ENCODE results near the gene SEC22B.
"Not testable (repeated sequence)": the region's sequence is repeated elsewhere in the genome, so short reads cannot be mapped to it uniquely, and the experiment has no call there.

The SEC22B gene

DNA sequence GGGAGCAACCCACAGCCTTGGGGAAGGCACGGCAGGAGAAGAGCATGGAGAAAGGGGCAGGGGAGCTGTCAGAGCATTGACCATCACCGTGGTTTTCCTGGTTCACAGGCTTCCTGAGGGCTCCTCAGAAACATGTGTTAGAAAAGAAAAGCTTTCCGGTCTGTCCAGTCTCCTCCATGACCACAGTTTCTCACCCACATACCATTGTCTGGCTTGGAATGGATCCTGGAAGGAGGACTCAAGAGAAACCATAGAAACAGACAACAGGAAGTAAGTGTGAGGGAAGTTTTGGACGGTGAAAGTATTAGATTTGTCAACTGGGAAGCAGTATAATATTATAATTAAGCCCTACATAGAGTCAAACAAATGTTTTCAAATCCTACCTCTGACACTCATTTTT is 55.8 kb downstream of the SEC22B start:
- not testable (repeated sequence) for DNase-seq (ENCODE audit: insufficient read length, low spot score); FAIRE-seq

DNA sequence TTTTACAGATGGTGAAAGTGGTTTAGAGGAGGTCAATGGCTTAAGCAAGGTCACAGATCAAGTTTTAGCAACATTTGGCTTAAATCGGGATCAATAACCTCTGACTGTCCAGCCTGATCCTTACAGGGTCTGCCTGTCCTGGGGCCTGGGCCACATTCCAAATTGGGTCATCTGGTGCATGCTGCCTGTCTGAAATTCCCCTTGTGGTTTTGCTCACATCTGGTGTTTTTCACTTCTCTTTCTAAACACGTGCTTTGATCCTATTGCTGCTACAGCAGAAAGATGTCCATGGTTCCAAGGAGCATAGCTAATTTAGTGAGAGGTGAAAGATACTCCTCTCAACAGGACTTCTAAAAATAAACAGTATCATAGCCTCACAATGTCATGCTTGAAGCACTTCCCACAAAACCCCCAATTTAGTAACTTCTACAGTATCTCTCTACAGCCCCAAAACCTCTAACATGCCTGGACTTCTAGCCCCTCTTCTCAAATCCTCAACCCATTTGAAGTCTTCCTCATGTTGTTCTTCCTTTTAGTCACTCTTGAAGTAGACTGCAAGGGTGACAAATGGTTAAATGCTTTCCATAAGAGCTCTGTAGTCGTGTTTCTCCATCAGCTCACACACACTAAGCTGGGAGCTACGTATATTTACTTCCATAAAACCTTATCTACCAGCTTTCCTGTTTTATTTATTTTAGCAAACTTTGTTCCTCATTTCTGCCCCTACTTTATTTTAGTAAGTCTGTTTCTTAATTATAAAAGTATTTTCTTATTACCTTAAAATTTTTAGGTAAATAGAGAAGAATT is 58.7 kb downstream of the SEC22B start:
- peak; percentile 94 for FAIRE-seq
- not testable (repeated sequence) for DNase-seq (ENCODE audit: insufficient read length, low spot score)

DNA sequence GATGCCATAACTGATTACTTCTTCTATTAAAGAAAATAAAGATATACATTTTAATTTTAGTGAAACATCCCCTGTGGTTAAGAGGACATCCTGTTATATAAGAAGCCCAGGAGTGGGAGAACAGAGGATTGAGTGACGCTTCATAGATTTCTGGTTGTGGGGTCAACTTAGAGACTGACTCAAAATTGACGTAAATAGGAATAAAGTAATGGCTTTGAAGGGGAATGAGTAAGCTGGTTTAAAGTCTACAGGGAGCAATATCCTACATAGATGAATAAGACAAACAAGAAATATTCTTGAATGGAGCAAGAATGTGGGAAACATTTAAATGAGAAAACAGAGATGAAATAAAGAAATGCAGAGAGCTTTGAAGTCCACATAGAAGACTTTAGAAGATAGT is 60.2 kb downstream of the SEC22B start:
- DNase-seq (ENCODE audit: insufficient read length, low spot score); FAIRE-seq: not testable (repeated sequence)

DNA sequence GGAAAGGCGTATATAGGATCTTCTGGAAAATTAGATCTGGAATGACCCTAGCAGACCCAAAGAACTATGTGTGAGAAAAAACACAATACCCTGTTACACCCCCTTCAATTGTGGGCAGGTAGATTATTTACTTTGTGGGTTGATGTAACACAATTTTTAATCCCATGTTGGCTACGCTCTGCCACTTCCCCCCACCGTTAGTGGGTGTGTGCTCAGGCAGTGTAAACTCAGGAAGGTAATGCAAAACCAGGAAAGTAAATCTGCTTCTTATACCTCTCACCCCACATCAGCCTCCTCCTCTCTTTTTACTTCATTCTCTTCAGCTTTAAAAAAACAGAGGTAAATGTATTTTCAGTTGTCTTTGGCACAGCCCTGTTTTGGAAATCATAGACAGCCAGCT is 63.2 kb downstream of the SEC22B start:
- FAIRE-seq; DNase-seq (ENCODE audit: insufficient read length, low spot score): not testable (repeated sequence)

DNA sequence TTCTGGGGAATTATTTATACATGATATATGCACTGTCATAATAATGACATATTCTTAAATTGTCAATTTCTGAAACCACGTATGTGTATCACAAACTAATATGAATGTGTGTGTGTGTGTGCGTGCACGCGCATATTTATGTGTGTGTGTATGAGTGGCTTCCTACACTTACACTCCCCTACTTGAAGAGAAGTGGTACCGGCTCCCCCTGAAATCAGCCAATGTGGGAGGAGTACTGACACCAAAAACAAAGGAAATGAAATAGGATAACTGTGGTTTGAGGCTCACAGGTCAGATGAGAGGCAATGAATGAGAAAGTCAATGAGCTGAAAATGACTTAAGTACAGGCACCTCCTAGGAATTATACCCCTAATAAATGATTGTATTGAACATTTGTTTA is 64.1 kb downstream of the SEC22B start:
- DNase-seq (ENCODE audit: insufficient read length, low spot score); FAIRE-seq: not testable (repeated sequence)

DNA sequence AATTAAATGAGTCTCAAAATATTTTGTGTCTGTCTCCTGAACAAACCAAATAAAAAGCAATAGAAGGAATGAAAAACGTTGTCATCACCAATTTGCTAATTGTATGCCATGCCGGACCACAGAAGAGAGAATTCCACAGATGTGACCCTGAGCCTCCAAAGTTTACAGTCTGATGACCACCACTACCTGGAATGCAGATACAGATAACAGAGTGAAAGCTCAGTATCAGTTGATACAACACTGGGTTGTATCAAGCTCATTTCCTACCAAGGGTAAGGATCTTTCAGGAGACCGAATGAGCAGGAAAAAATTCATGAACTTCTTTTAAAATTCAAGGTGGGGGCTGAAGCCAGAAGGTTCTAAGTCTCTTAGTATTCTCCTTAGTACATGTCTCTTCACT is 64.5 kb downstream of the SEC22B start:
- not testable (repeated sequence) for DNase-seq (ENCODE audit: insufficient read length, low spot score); FAIRE-seq

DNA sequence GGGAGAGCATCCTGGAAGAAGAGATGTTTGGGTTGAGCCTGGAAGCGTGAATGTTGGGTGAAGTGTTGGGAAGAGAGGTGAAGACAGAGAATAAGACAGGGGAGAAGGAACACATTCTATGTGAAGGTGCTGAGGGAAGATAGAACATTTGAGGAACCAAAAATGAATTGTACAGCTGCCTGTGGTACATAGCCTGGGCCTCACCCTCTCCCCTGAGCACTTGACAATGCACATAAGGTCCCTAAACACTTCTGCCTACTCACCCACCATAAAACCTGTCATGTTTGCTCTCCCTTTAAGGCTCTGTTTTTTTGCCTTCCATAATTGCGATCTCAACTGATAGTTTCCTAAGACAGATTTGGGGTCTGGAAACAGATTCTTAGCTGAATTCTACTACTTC is 65.3 kb downstream of the SEC22B start:
- not testable (repeated sequence) for DNase-seq (ENCODE audit: insufficient read length, low spot score)

DNA sequence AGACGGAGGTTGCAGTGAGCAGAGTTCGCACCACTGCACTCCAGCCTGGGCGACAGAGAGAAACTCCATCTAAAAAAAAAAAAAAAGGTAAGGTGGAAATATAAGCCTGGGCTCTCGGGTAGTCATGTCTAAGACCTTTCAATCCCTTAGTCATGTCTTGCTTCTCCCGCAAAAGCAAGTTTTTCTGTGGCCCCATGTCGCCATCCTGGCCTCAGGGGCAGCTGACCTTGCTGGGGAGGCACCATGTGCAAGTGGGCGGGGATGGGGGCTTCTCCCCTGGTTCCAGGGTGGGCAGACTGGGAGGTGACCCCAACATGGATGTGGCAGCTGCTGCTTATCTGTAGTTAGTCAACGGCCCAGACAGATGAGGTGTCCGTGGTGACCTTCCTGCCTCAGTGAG is 66.7 kb downstream of the SEC22B start:
- not testable (repeated sequence) for FAIRE-seq; DNase-seq (ENCODE audit: insufficient read length, low spot score)

More for the DNA sequence above, 65.3 kb downstream of the SEC22B start:
- peak; percentile 57 for FAIRE-seq

DNA sequence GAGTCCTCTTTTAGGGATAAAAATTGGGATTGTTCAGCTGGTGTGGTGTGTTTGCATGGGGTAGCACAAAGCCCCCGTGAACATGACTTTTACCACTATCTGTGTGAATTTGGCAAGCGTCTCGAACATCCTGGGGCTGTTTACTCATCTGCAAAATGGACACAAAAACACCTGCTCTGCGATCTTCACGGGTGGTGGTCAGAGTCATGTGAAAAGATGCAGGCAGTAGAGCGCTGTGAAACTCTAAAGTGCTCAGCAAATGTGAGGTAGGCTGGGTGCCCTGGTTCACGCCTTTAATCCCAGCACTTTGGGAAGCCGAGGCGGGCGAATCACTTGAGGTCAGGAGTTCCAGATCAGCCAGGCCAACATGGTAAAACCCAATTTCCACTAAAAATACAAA is 67.1 kb downstream of the SEC22B start:
- DNase-seq (ENCODE audit: insufficient read length, low spot score); FAIRE-seq: not testable (repeated sequence)

DNA sequence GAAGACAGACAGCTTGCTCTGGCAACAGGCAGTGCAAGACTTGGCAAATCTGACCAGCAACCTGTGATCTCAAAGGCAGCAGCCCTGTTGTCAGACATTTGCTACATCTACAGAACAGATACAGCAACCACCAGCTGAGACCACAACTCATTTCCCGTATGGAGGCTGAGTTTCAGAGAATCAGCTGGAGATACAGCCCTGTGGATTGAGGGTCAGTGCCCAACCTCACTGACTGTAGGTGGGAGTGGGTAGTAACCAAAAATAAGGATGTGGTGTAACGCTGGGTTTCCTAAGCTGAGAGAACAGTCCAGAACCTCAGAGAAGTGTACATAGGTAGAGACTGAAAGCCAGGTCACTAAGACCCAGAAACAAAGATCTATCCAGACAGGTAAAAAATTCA is 71.0 kb downstream of the SEC22B start:
- DNase-seq (ENCODE audit: insufficient read length, low spot score); FAIRE-seq: not testable (repeated sequence)

DNA sequence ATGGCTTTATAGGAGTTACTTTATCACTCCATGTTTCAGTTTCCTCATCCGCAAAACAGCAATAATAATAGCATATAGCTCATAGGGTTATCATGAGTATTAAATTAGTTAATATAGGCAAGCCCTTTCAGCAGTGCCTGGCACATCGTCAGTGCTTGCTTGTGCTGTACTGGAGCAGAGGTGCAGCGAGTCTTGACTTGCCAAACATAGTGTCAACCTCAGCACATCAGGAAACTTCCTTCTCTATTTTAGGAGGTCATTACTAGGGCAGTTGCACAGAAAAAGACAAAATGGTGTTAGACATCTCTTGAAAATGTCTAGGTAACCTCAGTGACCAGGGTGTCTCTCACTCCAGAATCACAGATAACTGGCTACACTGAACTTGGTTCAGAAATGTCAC is 72.6 kb downstream of the SEC22B start:
- DNase-seq (ENCODE audit: insufficient read length, low spot score); FAIRE-seq: not testable (repeated sequence)

DNA sequence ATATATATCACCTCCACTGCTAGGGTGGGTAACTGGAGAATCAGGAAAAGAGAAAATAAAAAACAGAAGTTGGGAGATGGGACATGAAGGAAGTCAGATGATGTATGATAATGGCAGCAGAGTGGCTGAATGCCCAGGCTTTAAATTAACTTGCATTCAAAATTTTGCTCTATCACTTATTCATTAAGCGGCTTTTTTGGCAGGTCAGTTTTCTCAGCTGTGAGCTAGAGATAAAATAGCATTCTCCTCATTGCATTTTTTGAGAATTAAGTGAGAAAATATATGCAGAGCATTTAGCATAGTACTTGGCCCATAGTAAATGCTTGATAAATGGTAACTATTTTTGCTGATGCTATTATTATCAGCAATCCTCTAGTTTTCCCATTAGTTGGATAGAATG is 74.7 kb downstream of the SEC22B start:
- not testable (repeated sequence) for DNase-seq (ENCODE audit: insufficient read length, low spot score); FAIRE-seq

All from GM19239 (cell line).